Measurements from ENCODE around the gene AKR1D1.
"Not testable (repeated sequence)": the region's sequence is repeated elsewhere in the genome, so short reads cannot be mapped to it uniquely, and the experiment has no call there.

Gene AKR1D1

DNA sequence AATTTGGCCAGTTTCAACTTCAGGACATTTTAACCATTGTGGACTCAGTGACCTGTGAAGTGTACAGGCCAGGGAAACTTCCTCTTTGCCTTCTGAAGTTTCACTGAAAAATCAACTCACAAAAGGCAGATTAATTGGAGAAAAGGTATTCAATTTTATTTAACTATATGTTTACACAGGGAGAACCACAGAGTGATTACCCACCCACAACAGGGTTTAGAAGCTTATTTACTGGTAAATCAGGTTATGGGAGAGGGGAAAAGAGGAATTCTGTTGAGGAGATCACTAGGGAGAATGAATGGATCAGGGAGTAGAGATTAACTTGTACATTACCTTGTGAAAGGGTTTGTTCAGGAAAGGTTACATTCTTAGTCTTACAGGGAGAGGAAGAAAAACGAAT lies 1.7 kb upstream of the AKR1D1 start:
- DNase-seq: no peak

- DNase-seq: no peak
Measured at GRCh38 chr7:138075350-138075749, 909 bp upstream of the AKR1D1 start.

GRCh38 chr7:138075786-138076185 lies 473 bp upstream of the AKR1D1 start:
- not testable (repeated sequence) for DNase-seq

DNA sequence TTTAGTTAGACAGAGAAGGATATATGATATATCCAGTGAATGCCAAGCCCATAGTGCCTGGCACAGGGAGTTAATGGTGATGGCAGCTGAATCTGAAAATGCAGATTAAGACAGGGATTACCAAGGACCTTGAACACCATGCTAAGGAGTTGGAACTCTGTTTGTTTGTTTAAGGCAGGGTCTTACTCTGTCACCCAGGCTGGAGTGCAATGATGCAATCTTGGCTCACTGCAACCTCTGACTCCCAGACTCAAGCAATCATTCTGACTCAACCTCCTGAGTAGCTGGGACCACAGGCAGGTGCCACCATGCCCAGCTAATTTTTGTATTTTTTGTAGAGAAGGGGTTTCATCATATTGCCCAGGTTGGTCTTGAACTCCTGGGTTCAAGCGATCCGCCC lies 1.6 kb downstream of the AKR1D1 start:
- no peak for DNase-seq

DNA sequence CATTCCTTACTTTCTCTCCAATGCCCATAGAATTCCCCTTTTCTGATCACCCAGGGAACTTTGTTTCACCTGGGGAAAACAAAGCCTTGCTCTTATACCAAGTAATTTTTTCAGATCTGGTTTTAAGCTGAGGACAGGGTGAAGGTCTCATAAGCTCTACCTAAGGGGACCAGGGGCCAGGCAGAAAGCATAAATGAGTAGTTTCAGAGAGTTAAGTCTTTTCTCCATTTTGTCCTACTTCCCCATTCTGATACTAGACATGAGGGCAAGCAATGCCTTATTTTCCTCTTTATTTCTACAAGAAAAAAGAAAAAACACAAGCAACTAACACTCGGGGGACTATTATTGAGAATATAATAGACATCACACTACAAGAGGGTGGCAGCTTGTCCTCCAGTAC lies 2.9 kb downstream of the AKR1D1 start:
- no peak for DNase-seq

DNA sequence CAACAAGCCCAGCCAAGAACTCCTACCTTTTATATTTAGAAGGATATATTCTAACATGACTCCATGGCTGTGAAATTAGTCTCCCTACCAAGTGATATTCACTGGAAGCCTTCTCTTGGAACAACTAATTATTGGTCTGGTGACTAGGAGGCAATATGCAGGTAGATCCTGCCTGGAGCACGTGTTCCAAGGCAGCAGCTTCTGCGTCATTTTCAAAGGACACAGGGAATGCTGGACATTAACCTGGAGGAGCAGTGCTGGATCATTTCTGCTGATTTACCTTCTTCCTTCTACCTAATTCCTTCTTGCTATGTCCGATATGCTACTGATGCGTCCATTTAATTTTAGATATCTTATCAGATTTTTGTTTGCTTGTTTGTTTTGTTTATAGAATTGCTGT lies 5.6 kb downstream of the AKR1D1 start:
- DNase-seq: no peak

DNA sequence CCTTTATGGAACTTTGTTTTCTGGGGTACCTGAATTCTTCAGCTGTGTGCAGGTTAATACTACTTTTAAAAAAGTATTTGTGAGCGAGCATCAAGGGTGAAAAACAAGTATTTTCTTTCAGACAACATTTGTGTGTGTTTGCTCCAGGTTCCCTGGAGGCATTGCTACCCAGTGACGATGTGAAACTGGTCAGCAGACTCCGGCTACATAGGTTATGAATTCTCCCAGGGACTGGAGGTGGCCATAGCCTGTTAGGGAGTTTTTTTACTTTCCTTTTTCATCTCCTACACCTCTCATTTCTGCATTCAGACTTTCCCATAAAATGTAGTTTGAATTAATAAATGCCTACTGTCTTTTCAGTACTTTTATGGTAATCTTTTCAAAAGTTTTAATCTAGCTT lies 7.6 kb downstream of the AKR1D1 start:
- no peak for DNase-seq

DNA sequence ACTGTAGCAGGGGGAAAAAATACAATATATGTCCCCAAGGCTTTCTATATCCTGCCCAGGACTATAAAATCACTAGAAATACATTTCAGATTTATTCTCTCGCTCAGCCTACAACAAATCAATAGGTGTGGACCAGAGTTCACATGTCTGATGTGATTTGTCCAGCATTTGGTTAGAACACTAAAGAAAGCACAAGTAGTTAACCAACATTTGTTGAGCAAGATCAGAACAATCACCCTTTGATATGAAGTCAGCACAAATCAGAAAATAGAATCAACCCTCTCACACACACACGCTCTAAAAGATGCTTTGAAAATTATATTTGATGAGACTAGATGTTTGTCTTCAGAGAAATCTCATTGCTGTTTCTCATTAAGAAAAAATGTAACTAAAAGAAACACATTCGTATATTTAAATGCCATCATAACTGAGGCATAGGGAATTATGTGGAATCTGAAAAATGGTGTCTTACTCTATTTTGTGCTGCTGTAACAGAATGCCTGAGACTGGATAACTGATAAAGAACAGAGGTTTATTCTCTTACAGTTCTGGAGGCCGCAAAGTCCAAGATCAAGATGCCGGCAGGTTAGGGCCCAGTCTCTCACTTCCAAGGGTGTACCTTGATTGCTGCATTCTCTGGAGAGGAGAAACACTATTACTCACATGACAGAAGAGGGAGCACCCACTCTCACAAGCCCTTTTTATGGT lies 10.5 kb downstream of the AKR1D1 start:
- DNase-seq: no peak

DNA sequence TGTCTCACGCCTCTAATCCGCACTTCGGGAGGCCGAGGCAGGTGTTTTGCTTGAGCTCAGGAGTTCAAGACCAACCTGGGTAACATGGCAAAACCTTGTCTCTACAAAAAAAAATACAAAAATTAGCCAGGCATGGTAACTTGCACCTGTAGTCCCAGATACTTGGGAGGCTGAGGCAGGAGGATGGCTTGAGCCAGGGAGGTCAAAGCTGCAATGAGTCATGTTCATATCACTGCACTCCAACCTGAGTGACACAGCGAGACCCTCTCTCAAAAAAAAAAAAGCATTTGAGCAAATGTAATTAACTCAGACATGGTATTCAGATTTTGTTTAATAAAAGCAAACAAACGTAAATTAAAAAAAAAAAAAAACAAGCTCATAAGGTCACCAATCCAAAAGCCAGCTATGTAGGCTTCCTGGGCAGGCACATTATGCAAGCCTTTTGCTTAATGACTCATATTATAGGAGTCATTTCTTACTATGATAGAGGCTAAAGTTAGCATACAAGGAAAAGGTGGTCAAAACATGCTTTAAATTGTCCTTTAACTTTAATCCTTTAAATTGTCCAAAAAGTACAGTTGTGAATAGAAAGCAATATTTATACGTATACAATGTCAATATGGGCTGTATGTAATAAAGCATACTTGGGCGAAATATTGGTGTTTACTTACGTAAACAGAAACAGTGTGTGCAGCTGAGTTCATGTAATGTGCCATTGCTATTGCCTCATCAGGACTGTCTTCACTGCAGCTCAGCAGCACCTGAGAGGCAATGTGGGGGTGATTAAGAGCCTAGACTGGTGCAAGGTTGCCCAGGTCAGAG lies 13.0 kb downstream of the AKR1D1 start:
- no peak for DNase-seq

- DNase-seq: no peak
Measured at GRCh38 chr7:138091032-138091431, 14.8 kb downstream of the AKR1D1 start.

DNA sequence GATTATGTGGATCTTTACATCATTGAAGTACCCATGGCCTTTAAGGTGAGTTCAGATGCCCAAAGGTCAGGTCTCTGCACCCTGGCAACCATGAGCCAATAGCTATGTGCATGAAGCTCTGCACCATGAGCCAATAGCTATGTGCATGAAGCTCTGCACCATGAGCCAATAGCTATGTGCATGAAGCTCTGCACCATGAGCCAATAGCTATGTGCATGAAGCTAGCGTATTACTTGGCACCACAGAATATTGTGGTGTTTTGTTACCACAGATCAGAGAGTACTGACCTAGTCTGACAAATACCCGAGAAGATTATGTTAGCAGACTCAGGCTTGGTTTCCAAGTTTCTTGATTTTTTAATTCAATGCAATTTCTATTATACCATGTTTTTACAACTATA lies 15.6 kb downstream of the AKR1D1 start:
- not testable (repeated sequence) for DNase-seq

- no peak for DNase-seq
Measured at GRCh38 chr7:138092486-138093028, 16.3 kb downstream of the AKR1D1 start.

DNA sequence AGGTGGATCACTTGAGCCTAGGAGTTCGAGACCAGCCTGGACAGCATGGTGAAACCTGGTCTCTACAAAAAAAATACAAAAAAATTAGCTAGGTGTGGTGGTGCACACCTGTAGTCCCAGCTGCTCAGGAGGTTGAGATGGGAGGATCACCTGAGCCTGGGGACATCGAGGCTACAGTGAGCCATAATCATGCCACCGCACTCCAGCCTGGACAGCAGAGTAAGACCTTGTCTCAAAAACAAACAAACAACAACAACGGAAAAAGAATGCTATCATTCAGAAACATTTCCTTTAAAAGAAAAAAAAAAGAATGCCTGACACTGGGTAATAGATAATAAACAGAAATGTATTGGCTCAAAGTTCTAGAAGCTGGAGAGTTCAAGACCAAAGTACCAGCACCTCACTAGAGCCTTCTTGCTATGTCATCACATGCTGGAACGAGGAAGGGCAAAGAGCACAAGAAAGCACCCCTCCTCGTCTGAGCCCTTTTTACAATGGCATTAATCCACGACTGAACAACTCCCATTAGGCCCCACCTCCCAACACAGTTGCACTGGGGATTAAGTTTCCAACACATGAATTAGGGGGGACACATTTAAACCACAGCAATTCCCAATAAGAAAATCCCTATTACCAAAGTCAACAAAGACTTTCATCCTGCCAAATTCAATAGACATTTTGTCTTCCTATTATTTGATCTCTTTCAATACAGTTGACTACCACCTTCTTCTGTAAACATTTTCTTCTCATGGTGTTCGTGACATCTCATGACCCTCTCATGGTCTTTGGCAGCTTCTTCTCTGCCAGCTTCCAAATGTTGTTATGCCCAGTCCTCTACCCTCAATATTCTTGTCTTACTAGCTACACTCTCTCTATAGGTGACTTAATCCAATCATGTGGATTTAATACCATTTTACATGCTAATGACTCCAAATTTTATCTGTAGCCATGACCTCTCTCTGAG lies 20.0 kb downstream of the AKR1D1 start:
- no peak for DNase-seq

DNA sequence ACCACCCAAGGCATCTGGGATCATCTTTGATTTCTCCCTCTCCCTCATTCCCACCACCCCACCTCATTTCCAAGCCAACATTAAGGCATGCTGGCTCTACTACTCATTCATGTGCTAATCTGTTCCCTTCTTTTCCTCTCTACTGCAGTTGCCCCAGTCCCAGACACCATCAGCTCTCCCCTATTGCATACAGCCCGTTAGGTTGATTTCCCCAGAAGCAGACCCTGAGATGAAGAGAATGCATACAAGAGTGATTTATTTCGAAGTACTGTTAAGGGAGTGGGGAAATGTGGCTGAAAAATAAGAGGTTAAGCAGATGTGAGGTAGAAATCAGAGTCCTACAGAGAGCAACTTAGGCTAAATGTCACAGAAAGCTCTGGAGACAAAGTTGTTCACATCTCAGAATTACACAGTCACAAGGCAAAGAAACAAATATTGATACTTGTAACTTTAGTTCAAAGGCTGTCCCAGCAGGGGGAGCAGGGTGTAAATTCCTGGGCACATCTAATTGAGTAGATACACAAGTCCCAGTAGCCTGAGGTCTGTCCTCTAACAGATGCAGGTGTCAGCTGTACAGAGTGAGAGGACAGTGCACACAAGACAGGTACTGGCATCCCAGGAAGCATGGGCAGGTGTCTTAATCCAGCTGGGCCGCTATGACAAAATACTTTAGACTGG lies 20.9 kb downstream of the AKR1D1 start:
- DNase-seq: peak in 1 of 2 donors; percentile 4

DNA sequence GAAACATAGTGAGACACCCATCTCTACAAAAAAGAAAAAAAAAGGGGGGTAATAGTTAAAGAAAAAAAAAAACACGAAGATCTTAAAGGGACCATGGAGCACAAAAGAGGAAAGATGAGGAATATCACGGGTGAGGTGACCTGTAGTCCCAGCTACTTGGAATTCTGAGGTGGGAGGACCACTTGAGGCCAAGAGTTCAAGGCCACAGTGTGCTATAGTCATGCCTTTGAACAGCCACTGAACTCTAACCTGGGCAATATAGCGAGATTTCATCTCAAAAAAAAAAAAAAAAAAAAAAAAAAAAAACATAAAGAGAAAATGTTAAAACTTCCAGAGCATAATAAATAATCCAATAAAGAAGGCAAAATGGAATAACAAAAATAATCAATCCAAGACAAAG lies 23.6 kb downstream of the AKR1D1 start:
- no peak for DNase-seq

DNA sequence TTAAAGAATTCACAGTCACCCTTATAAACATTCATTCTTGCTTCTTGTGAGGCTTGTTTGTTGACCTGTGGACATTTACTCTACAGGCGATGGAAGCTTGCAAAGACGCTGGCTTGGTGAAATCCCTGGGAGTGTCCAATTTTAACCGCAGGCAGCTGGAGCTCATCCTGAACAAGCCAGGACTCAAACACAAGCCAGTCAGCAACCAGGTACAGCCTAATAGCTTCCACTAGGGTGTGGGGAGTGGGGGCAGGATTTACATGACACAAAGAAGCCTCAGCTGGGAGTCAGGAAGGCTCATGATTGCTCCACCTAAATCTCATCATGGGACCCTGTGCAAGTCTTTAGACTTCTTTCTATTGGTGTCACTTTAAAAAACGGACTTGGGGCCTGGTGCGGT lies 29.0 kb downstream of the AKR1D1 start:
- no peak for DNase-seq

- no peak for DNase-seq
Measured at GRCh38 chr7:138115047-138115446, 38.8 kb downstream of the AKR1D1 start.

GRCh38 chr7:138116141-138116540 lies 39.9 kb downstream of the AKR1D1 start:
- DNase-seq: no peak

GRCh38 chr7:138116892-138117291 lies 40.6 kb downstream of the AKR1D1 start:
- no peak for DNase-seq

DNA sequence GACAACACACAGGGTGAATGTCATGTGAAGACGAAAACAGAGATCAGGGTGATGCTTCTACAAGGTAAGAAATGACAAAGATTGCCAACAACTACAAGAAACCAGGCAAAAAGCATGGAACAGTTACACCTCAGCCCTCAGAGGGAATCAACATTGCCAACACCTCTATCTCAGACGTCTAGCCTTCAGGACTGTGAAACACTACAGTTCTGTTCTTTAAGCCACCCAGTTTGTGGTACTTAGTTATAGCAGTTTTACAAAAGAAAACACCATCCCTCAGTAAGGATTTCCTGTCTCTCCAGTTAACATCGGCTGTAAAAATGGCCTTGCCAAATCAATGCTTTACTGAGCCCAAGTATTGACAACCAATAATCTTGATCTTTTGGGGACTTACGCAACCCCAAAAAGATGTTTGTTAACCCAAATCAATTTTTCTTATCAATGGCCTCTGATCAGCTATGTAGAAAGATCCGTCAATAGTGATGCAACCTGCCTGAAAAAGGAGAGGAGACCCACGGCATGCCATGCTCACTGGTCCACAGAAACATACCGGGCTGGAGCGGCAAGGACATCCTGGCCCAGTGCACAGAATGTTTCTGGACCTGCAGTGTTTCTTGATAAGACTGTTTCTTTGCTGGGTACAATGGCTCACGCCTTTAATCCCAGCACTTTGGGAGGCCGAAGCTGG lies 44.0 kb downstream of the AKR1D1 start:
- DNase-seq: no peak

GRCh38 chr7:138122162-138122561 lies 45.9 kb downstream of the AKR1D1 start:
- DNase-seq: no peak

DNA sequence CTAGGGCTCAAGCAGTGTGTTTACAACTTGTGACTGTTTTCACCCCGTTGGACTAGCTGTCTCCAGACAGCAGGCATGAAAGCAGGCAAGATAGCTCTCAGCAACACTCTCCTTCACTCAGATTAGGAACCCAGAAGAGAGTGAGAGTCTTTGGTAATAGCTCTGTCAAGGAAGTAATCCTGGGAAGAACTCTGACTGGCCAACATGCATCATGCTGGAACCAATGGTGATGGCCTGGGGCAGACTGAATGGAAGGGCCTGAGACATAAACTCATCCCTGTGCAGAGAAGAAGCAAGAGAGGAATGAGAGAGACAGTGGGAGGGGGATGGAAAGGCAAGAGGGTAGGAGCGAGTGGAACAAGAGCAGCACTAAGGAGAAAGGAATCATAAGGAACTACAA lies 48.9 kb downstream of the AKR1D1 start:
- no peak for DNase-seq
